Measurements from ENCODE around the gene CCR3. TPM values are rescaled to one million over a fixed set of nuclear protein-coding genes. Genes with fewer than 3 reads are reported as not detected.

The CCR3 gene
- total RNA-seq, 1 experiment from 2014 or later = not detected

GRCh38 chr3:46289966-46290365 lies 47.7 kb downstream of the CCR3 start:
- ChIA-PET POLR2A (ENCODE audit: low non-redundant PET) (no interaction called here), CTCF (no interaction called here)
- Histone ChIP-seq H3K36me3 (ENCODE audit: insufficient read depth, low read length, poor library complexity, severe bottlenecking) (no peaks in the 10 kb centered on the region), H3K4me1 (ENCODE audit: insufficient read depth, low read length, poor library complexity, severe bottlenecking) (no peaks in the 10 kb centered on the region), H3K27me3 (replicated peaks; ENCODE audit: insufficient read depth, low read depth, low read length, poor library complexity) (no peaks in the 10 kb centered on the region), H3K4me3 (ENCODE audit: low read depth, low read length, poor library complexity, severe bottlenecking) (no peak overlapping the region), H3K27ac (ENCODE audit: low read depth, low read length, poor library complexity, severe bottlenecking) (no peak overlapping the region), H3K9me3 (ENCODE audit: low read depth, low read length, poor library complexity, severe bottlenecking) (no peaks in the 10 kb centered on the region)
- intact Hi-C loops (cut with micrococcal nuclease; ENCODE audit: unreplicated experiment) = no loop called here
- TF ChIP-seq EZH2 (IDR thresholded peaks at IDR 0.05; ENCODE audit: borderline replicate concordance, low read depth, low read length, poor library complexity, severe bottlenecking) (no peak), CTCF (conservative IDR thresholded peaks at IDR 0.05; ENCODE audit: low read depth, low read length) (no peak)
- no TSS peak for BruUV-seq (replicated peaks)
- DNase-seq (ENCODE audit: low spot score) = no peak

GRCh38 chr3:46291046-46291445 lies 48.8 kb downstream of the CCR3 start:
- Histone ChIP-seq H3K9me3 (ENCODE audit: low read depth, low read length, poor library complexity, severe bottlenecking) (no peaks in the 10 kb centered on the region), H3K4me1 (ENCODE audit: insufficient read depth, low read length, poor library complexity, severe bottlenecking) (no peaks in the 10 kb centered on the region), H3K27ac (ENCODE audit: low read depth, low read length, poor library complexity, severe bottlenecking) (no peak overlapping the region), H3K4me3 (ENCODE audit: low read depth, low read length, poor library complexity, severe bottlenecking) (no peak overlapping the region), H3K27me3 (replicated peaks; ENCODE audit: insufficient read depth, low read depth, low read length, poor library complexity) (no peaks in the 10 kb centered on the region), H3K36me3 (ENCODE audit: insufficient read depth, low read length, poor library complexity, severe bottlenecking) (no peaks in the 10 kb centered on the region)
- no peak for DNase-seq (ENCODE audit: low spot score)
- CTCF ChIA-PET = no interaction called here
- TF ChIP-seq CTCF (conservative IDR thresholded peaks at IDR 0.05; ENCODE audit: low read depth, low read length) (no peak), EZH2 (IDR thresholded peaks at IDR 0.05; ENCODE audit: borderline replicate concordance, low read depth, low read length, poor library complexity, severe bottlenecking) (no peak)
- intact Hi-C loops (cut with micrococcal nuclease; ENCODE audit: unreplicated experiment) = no loop called here
- no TSS peak for BruUV-seq (replicated peaks)
- POLR2A ChIA-PET (ENCODE audit: low non-redundant PET) = no interaction called here

- POLR2A ChIA-PET (ENCODE audit: low non-redundant PET) = no interaction called here
- BruUV-seq (replicated peaks) = no TSS peak
These were observed 50.9 kb downstream of the CCR3 start for GRCh38 chr3:46293035-46293724.

More at GRCh38 chr3:46293035-46293724, 50.9 kb downstream of the CCR3 start:
- H3K27ac ChIP-seq (ENCODE audit: low read depth, low read length, poor library complexity, severe bottlenecking) = no peak overlapping the region
- H3K36me3 ChIP-seq (ENCODE audit: insufficient read depth, low read length, poor library complexity, severe bottlenecking) = no peaks in the 10 kb centered on the region
- CTCF ChIA-PET = no interaction called here
- no peak overlapping the region for H3K4me3 ChIP-seq (ENCODE audit: low read depth, low read length, poor library complexity, severe bottlenecking)
- DNase-seq (ENCODE audit: low spot score) = no peak
- intact Hi-C loops (cut with micrococcal nuclease; ENCODE audit: unreplicated experiment) = no loop called here
- H3K27me3 ChIP-seq (replicated peaks; ENCODE audit: insufficient read depth, low read depth, low read length, poor library complexity) = no peaks in the 10 kb centered on the region
- no peaks in the 10 kb centered on the region for H3K9me3 ChIP-seq (ENCODE audit: low read depth, low read length, poor library complexity, severe bottlenecking)
- TF ChIP-seq EZH2 (IDR thresholded peaks at IDR 0.05; ENCODE audit: borderline replicate concordance, low read depth, low read length, poor library complexity, severe bottlenecking) (no peak), CTCF (conservative IDR thresholded peaks at IDR 0.05; ENCODE audit: low read depth, low read length) (no peak)
- no peaks in the 10 kb centered on the region for H3K4me1 ChIP-seq (ENCODE audit: insufficient read depth, low read length, poor library complexity, severe bottlenecking)

All from A673 (cell line).